H4 (cell line): ENCODE measurements around the gene CDH4. TPM values are rescaled to one million over a fixed set of nuclear protein-coding genes. Genes with fewer than 3 reads are reported as not detected.

ENCODE experiments used
- DNase-seq: peaks from one replicate; pipeline ENCODE4 v3.0.0-alpha.2; 2015; ENCODE audit warnings: low spot score
- total RNA-seq: library from RNA; depleted of rRNA; stranded (reverse); fragments of >200 nt; shearing (Covaris generic); gene quantifications from 2 replicates; pipeline ENCODE4 v1.2.3, GENCODE V29; 2014

CDH4 gene
- total RNA-seq, 1 experiment from 2014 or later, result 0.14 TPM

GRCh38 chr20:61954276-61955021 is 702.4 kb downstream of the CDH4 start:
- no peak for DNase-seq

GRCh38 chr20:61955668-61956395 is 703.8 kb downstream of the CDH4 start:
- no peak for DNase-seq

- no peak for DNase-seq
Observed at GRCh38 chr20:61956396-61957342, 704.6 kb downstream of the CDH4 start.

- no peak for DNase-seq
Observed at GRCh38 chr20:61957961-61958715, 706.1 kb downstream of the CDH4 start.

GRCh38 chr20:61958773-61959700 is 707.0 kb downstream of the CDH4 start:
- DNase-seq, result no peak

GRCh38 chr20:61960836-61961235 is 708.8 kb downstream of the CDH4 start:
- DNase-seq, result no peak

- no peak for DNase-seq
Observed at GRCh38 chr20:61963149-61963548, 711.1 kb downstream of the CDH4 start.

GRCh38 chr20:61963885-61964674 is 712.0 kb downstream of the CDH4 start:
- no peak for DNase-seq

GRCh38 chr20:61964675-61965605 is 712.9 kb downstream of the CDH4 start:
- no peak for DNase-seq

GRCh38 chr20:61965606-61966491 is 713.8 kb downstream of the CDH4 start:
- DNase-seq, result no peak

- DNase-seq, result no peak
Observed at GRCh38 chr20:61966492-61967244, 714.6 kb downstream of the CDH4 start.

GRCh38 chr20:61967300-61967699 is 715.2 kb downstream of the CDH4 start:
- no peak for DNase-seq

GRCh38 chr20:61968036-61968810 is 716.2 kb downstream of the CDH4 start:
- DNase-seq, result no peak

GRCh38 chr20:61968932-61969331 is 716.9 kb downstream of the CDH4 start:
- no peak for DNase-seq

GRCh38 chr20:61969806-61970205 is 717.7 kb downstream of the CDH4 start:
- no peak for DNase-seq

- DNase-seq, result no peak
Observed at GRCh38 chr20:61970357-61970756, 718.3 kb downstream of the CDH4 start.
